ENCODE measurements around the gene PDE4D.

DNA sequence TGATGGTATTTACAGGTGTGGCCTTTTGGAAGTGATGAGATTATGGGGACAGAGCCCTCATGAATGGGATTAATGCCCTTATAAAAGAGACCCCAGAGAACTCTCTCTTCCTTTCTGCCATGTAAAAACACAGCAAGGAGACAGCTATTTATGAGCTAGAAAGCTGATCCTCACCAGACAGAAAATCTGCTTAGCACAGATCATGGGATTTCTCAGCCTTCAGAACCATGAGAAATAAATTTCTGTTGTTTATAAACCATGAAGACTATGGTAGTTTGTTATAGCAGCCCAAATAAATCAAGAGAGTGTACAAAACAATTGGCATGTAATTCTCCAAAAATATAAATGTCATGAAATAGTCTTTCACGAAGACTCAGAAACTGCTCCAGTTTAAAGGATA lies 211.0 kb downstream of the PDE4D start:
- TF ChIP-seq ZNF70 (CRISPR knock-in tag; IDR thresholded peaks at IDR 0.05) = no peak
- TF ChIP-seq ZFP3 (CRISPR knock-in tag; IDR thresholded peaks at IDR 0.05) = no peak
- TF ChIP-seq, protein P1, sequence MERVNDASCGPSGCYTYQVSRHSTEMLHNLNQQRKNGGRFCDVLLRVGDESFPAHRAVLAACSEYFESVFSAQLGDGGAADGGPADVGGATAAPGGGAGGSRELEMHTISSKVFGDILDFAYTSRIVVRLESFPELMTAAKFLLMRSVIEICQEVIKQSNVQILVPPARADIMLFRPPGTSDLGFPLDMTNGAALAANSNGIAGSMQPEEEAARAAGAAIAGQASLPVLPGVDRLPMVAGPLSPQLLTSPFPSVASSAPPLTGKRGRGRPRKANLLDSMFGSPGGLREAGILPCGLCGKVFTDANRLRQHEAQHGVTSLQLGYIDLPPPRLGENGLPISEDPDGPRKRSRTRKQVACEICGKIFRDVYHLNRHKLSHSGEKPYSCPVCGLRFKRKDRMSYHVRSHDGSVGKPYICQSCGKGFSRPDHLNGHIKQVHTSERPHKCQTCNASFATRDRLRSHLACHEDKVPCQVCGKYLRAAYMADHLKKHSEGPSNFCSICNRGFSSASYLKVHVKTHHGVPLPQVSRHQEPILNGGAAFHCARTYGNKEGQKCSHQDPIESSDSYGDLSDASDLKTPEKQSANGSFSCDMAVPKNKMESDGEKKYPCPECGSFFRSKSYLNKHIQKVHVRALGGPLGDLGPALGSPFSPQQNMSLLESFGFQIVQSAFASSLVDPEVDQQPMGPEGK (CRISPR knock-in tag; IDR thresholded peaks at IDR 0.05; ENCODE audit: borderline replicate concordance) = no peak
- TF ChIP-seq ZC3H10 (CRISPR knock-in tag; IDR thresholded peaks at IDR 0.05) = no peak
- TF ChIP-seq BACH2 (CRISPR knock-in tag; IDR thresholded peaks at IDR 0.05; ENCODE audit: borderline replicate concordance) = no peak
- no peak for TF ChIP-seq ZFP30 (CRISPR knock-in tag; IDR thresholded peaks at IDR 0.05)
- no peak for TF ChIP-seq CSDC2 (CRISPR knock-in tag; IDR thresholded peaks at IDR 0.05)

All from SK-N-SH treated with all-trans-retinoic acid at 6 μM for 48 hours (cell line).